Measurements from ENCODE around the gene LYPD6B.

LYPD6B gene

DNA sequence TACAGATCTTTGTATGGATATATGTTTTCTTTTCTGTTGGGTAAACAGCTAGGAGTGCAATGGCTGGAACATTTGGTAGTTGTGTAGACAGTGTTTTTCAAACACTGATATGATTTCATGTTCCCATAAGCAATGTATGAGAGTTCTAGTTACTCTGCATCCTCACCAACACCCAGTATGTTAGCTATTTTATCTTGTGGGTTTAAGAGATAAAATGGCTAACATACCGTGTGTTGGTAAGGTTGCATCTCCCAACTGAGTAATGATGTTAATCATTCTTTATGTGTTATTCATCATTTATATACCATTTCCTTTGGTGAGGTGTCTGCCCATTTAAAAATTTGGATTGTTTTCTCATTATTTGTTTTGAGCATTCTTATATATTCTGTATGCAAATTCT lies 65.7 kb downstream of the LYPD6B start:
- Histone ChIP-seq H3K27me3 (ENCODE audit: insufficient read depth, poor library complexity, severe bottlenecking) (no peaks in the 10 kb centered on the region), H3K27ac (replicated peaks) (no peak overlapping the region), H3K4me3 (replicated peaks; ENCODE audit: insufficient read depth, low read length) (no peak overlapping the region)
- no peak for TF ChIP-seq GABPA (IDR thresholded peaks at IDR 0.05; ENCODE audit: low read depth)
- TF ChIP-seq, protein P1, sequence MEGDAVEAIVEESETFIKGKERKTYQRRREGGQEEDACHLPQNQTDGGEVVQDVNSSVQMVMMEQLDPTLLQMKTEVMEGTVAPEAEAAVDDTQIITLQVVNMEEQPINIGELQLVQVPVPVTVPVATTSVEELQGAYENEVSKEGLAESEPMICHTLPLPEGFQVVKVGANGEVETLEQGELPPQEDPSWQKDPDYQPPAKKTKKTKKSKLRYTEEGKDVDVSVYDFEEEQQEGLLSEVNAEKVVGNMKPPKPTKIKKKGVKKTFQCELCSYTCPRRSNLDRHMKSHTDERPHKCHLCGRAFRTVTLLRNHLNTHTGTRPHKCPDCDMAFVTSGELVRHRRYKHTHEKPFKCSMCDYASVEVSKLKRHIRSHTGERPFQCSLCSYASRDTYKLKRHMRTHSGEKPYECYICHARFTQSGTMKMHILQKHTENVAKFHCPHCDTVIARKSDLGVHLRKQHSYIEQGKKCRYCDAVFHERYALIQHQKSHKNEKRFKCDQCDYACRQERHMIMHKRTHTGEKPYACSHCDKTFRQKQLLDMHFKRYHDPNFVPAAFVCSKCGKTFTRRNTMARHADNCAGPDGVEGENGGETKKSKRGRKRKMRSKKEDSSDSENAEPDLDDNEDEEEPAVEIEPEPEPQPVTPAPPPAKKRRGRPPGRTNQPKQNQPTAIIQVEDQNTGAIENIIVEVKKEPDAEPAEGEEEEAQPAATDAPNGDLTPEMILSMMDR (IDR thresholded peaks at IDR 0.05; ENCODE audit: insufficient read depth, low read length), result no peak
- TF ChIP-seq SPI1 (IDR thresholded peaks at IDR 0.05; ENCODE audit: borderline replicate concordance, low read depth), result no peak
- DNase-seq (ENCODE audit: low read depth in 1 of 2, low spot score in 1 of 2), result no peak

DNA sequence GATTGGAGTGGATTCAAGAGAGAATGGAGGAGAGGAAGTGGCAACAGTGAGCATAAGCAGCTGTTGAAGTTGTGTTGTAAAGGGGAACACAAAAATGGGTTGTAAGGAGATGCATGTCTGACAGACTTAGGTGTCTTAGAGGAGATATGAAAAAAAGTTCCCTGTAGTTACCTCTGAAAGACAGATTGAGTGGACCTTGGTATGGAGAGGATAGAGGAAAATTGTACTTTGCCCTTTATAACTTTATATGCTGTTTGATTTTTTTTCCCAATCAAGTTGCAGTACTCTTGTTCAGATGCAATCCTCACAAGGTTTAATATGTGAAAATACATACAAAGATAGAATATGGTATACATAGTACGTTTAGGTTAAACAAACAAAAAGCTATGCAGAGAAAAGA lies 73.6 kb downstream of the LYPD6B start:
- peaks cover 6% of the 10 kb centered on the region for H3K27me3 ChIP-seq (ENCODE audit: insufficient read depth, poor library complexity, severe bottlenecking)

DNA sequence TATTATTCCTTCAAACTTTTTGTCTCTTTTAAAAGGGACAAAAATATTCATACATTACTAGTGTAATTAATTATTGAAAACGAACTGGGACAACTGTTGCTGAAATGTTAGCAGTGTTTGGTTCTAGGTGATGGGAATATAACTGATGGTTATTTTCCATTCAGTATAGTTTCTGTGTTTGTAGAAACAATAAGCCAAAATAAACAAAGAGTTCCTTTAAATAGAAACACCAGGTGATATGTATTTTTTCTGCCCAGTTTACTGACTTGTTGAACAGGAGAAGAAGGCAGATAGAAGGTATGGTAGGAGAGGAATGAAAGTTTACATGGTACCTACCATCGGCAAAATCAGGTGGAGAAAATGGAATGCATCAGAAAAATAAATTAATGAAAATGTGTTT lies 74.2 kb downstream of the LYPD6B start:
- Histone ChIP-seq H3K27me3 (ENCODE audit: insufficient read depth, poor library complexity, severe bottlenecking) (peaks cover 6% of the 10 kb centered on the region), H3K27ac (replicated peaks) (no peak overlapping the region), H3K4me3 (replicated peaks; ENCODE audit: insufficient read depth, low read length) (no peak overlapping the region)
- TF ChIP-seq POLR2AphosphoS5 (IDR thresholded peaks at IDR 0.05; ENCODE audit: low read depth), result no peak
- TF ChIP-seq GABPA (IDR thresholded peaks at IDR 0.05; ENCODE audit: low read depth), result no peak
- no peak for TF ChIP-seq SPI1 (IDR thresholded peaks at IDR 0.05; ENCODE audit: borderline replicate concordance, low read depth)
- no peak for TF ChIP-seq REST (IDR thresholded peaks at IDR 0.05; ENCODE audit: insufficient replicate concordance, low read depth)
- TF ChIP-seq, protein P1 (IDR thresholded peaks at IDR 0.05; ENCODE audit: insufficient read depth, low read length), result no peak
- no peak for DNase-seq (ENCODE audit: low read depth in 1 of 2, low spot score in 1 of 2)

More for the DNA sequence above, 73.6 kb downstream of the LYPD6B start:
- DNase-seq (ENCODE audit: low read depth in 1 of 2, low spot score in 1 of 2), result no peak
- no peak overlapping the region for H3K27ac ChIP-seq (replicated peaks)
- H3K4me3 ChIP-seq (replicated peaks; ENCODE audit: insufficient read depth, low read length), result no peak overlapping the region
- TF ChIP-seq REST (IDR thresholded peaks at IDR 0.05; ENCODE audit: insufficient replicate concordance, low read depth) (no peak), SPI1 (IDR thresholded peaks at IDR 0.05; ENCODE audit: borderline replicate concordance, low read depth) (no peak), POLR2AphosphoS5 (IDR thresholded peaks at IDR 0.05; ENCODE audit: low read depth) (no peak), GABPA (IDR thresholded peaks at IDR 0.05; ENCODE audit: low read depth) (no peak)
- TF ChIP-seq, protein P1 (IDR thresholded peaks at IDR 0.05; ENCODE audit: insufficient read depth, low read length), result no peak

DNA sequence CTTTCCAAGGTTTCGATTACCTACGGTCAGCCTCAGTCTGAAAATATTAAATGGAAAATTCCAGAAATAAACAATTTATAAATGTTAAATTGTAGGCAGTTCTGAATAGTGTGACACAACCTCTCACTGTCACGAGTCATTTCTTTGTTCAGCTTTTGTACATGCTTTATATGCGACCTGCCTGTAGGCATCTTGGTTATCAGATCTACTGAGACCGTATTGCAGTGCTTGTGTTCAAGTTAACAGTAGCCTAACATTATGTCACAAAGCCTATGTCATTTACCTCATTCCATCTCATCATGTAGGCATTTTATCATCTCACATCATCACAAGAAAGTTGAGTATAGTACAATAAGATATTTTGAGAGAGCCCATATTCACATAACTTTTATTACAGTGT lies 77.3 kb downstream of the LYPD6B start:
- Histone ChIP-seq H3K27me3 (ENCODE audit: insufficient read depth, poor library complexity, severe bottlenecking) (peaks cover 6% of the 10 kb centered on the region), H3K4me3 (replicated peaks; ENCODE audit: insufficient read depth, low read length) (no peak overlapping the region), H3K27ac (replicated peaks) (no peak overlapping the region)
- TF ChIP-seq, protein P1 (IDR thresholded peaks at IDR 0.05; ENCODE audit: insufficient read depth, low read length), result no peak
- TF ChIP-seq POLR2AphosphoS5 (IDR thresholded peaks at IDR 0.05; ENCODE audit: low read depth) (no peak), SPI1 (IDR thresholded peaks at IDR 0.05; ENCODE audit: borderline replicate concordance, low read depth) (no peak), GABPA (IDR thresholded peaks at IDR 0.05; ENCODE audit: low read depth) (no peak), REST (IDR thresholded peaks at IDR 0.05; ENCODE audit: insufficient replicate concordance, low read depth) (no peak)
- no peak for DNase-seq (ENCODE audit: low read depth in 1 of 2, low spot score in 1 of 2)

All from HL-60 (cell line).